ENCODE measurements around the gene BLTP1.

The BLTP1 gene

DNA sequence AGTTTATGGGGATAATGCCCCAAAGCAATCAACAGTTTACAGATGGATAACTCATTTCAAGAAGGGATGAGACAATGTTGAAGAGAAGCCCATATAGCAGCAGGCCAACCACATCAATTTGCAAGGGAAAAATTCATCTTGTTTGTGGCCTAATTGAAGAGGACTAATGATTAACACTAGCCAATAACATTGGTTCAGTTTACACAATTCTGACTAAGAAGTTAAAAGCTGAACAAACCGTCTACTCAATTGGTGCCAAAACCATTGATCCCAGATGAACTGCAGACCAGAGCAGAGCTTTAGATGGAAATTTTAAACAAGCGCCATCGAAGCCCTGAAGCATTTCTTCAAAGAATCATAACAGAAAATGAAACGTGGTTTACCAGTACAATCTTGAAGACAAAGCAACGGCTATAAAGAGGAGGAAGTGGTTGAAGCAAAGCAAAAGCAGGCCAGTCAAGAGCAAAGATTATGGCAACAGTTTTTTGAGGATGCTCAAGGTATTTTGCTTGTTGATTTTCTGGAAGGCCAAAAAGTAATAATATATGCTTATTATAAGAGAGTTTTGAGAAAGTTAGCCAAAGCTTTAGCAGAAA is 20.5 kb upstream of the BLTP1 start:
- H3K27me3 ChIP-seq (replicated peaks; ENCODE audit: control insufficient read depth, insufficient read depth, low read length): no peaks in the 10 kb centered on the region
- no peaks in the 10 kb centered on the region for H3K36me3 ChIP-seq (ENCODE audit: control insufficient read depth, insufficient read depth, low read length, severe bottlenecking)
- H3K4me3 ChIP-seq (ENCODE audit: low read length): no peak overlapping the region
- H3K4me1 ChIP-seq (ENCODE audit: control insufficient read depth, insufficient read depth, low read length): no peaks in the 10 kb centered on the region
- DNase-seq (ENCODE audit: low read depth): no peak
- H3K9me3 ChIP-seq (ENCODE audit: control insufficient read depth, low read length): no peaks in the 10 kb centered on the region
- no peak overlapping the region for H3K9ac ChIP-seq (ENCODE audit: low read length)

DNA sequence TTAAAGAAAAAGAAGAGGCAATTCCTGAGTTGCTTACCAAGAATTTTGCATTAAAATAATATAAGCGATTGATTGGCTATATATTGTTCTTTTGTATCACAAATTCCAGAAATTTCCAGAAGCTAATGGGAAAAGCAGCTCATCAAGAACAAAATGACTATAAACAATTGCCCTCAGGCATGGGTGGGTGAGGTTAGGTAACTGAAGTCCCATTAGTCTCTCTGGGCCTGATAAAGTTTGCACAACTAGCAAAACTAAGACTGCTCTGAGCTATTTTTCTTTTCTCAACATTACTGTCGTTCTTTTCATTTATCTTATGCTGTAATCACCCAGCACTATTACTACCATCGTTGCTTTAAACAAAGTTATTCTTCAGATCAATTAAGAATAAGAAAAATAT is 19.2 kb upstream of the BLTP1 start:
- Histone ChIP-seq H3K4me1 (ENCODE audit: control insufficient read depth, insufficient read depth, low read length) (no peaks in the 10 kb centered on the region), H3K36me3 (ENCODE audit: control insufficient read depth, insufficient read depth, low read length, severe bottlenecking) (no peaks in the 10 kb centered on the region), H3K9me3 (ENCODE audit: control insufficient read depth, low read length) (no peaks in the 10 kb centered on the region), H3K9ac (ENCODE audit: low read length) (no peak overlapping the region), H3K27me3 (replicated peaks; ENCODE audit: control insufficient read depth, insufficient read depth, low read length) (no peaks in the 10 kb centered on the region), H3K4me3 (ENCODE audit: low read length) (no peak overlapping the region)
- no peak for DNase-seq (ENCODE audit: low read depth)

DNA sequence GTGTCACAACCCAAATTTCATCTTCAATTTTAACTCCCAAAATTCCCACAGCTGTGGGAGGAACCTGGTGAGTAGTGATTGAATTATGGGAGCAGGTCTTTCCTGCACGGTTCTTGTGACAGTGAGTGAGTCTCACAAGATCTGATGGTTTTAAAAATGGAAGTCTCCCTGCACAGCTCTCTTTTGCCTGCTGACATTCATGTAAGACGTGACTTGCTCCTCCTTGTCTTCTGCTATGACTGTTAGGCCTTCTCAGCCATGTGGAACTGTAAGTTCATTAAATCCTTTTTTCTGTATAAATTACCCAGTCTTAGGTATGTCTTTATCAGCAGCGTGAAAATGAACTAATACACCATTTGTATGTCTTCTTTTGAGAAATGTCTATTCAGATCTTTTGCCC is 13.0 kb upstream of the BLTP1 start:
- H3K4me1 ChIP-seq (ENCODE audit: control insufficient read depth, insufficient read depth, low read length): no peaks in the 10 kb centered on the region

DNA sequence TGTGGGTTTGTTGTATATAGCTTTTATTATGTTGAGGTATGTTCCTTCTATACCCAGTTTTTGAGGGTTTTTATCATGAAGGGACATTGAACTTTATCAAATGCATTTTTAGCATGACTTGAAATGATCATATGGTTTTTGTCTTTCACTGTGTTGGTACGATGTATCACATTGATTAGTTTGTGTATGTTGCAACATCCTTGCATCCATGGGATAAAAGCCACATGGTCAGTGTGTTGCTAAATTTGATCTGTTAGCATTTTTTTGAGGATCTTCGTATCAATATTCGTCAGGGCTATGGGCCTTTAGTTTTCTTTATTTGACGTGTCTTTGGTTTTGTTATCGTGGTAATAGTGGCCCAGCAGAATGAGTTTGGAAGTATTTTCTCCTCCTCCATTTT is 11.3 kb upstream of the BLTP1 start:
- Histone ChIP-seq H3K9me3 (ENCODE audit: control insufficient read depth, low read length) (peaks cover 5% of the 10 kb centered on the region), H3K36me3 (ENCODE audit: control insufficient read depth, insufficient read depth, low read length, severe bottlenecking) (no peaks in the 10 kb centered on the region), H3K27me3 (replicated peaks; ENCODE audit: control insufficient read depth, insufficient read depth, low read length) (no peaks in the 10 kb centered on the region), H3K4me3 (ENCODE audit: low read length) (no peak overlapping the region), H3K9ac (ENCODE audit: low read length) (no peak overlapping the region), H3K4me1 (ENCODE audit: control insufficient read depth, insufficient read depth, low read length) (no peaks in the 10 kb centered on the region)
- DNase-seq (ENCODE audit: low read depth): no peak

More for the DNA sequence above, 13.0 kb upstream of the BLTP1 start:
- H3K9me3 ChIP-seq (ENCODE audit: control insufficient read depth, low read length): peaks cover 5% of the 10 kb centered on the region
- no peaks in the 10 kb centered on the region for H3K36me3 ChIP-seq (ENCODE audit: control insufficient read depth, insufficient read depth, low read length, severe bottlenecking)
- no peak overlapping the region for H3K9ac ChIP-seq (ENCODE audit: low read length)
- H3K27me3 ChIP-seq (replicated peaks; ENCODE audit: control insufficient read depth, insufficient read depth, low read length): no peaks in the 10 kb centered on the region
- no peak for DNase-seq (ENCODE audit: low read depth)
- no peak overlapping the region for H3K4me3 ChIP-seq (ENCODE audit: low read length)

DNA sequence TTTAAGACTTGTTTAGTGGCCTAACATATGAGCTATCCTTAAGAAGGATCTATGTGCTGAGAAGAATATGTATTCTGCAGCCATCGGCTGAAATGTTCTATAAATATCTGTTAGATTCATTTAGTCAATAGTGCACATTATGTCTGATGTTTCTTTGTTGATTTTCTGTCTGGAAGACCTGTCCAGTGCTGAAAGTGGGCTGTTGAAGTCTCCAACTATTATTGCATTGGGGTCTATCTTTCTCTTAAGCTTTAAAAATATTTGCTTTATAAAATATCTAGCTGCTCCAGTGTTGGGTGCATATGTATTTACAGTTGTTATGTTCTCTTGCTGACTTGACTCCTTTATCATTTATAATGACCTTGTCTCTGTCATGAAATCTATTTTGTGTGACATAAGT is 9.4 kb upstream of the BLTP1 start:
- Histone ChIP-seq H3K4me3 (ENCODE audit: low read length) (no peak overlapping the region), H3K4me1 (ENCODE audit: control insufficient read depth, insufficient read depth, low read length) (no peaks in the 10 kb centered on the region), H3K36me3 (ENCODE audit: control insufficient read depth, insufficient read depth, low read length, severe bottlenecking) (no peaks in the 10 kb centered on the region), H3K9ac (ENCODE audit: low read length) (no peak overlapping the region), H3K9me3 (ENCODE audit: control insufficient read depth, low read length) (peaks cover 5% of the 10 kb centered on the region), H3K27me3 (replicated peaks; ENCODE audit: control insufficient read depth, insufficient read depth, low read length) (no peaks in the 10 kb centered on the region)
- no peak for DNase-seq (ENCODE audit: low read depth)

DNA sequence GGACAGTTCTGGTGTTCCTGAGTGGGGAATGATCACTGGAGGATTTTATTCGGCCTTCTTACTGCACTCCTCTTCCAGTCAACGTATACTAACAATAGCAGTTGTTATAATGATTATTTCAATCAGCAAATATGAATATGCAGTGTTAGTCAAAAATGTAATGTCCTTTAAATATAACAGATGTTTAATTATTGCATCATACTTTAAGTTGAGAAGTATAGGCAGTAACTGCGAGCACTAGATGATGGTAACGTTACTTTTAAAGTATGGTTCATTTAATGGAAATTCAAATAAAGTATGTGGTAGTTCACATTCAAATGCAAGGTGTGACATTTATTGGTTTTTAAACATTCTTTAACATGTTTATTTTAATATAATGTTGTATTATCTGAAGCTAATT is 5.5 kb upstream of the BLTP1 start:
- Histone ChIP-seq H3K9ac (ENCODE audit: low read length) (no peak overlapping the region), H3K4me3 (ENCODE audit: low read length) (no peak overlapping the region), H3K36me3 (ENCODE audit: control insufficient read depth, insufficient read depth, low read length, severe bottlenecking) (no peaks in the 10 kb centered on the region), H3K4me1 (ENCODE audit: control insufficient read depth, insufficient read depth, low read length) (peaks cover 10% of the 10 kb centered on the region), H3K27me3 (replicated peaks; ENCODE audit: control insufficient read depth, insufficient read depth, low read length) (no peaks in the 10 kb centered on the region), H3K9me3 (ENCODE audit: control insufficient read depth, low read length) (no peaks in the 10 kb centered on the region)
- DNase-seq (ENCODE audit: low read depth): no peak

DNA sequence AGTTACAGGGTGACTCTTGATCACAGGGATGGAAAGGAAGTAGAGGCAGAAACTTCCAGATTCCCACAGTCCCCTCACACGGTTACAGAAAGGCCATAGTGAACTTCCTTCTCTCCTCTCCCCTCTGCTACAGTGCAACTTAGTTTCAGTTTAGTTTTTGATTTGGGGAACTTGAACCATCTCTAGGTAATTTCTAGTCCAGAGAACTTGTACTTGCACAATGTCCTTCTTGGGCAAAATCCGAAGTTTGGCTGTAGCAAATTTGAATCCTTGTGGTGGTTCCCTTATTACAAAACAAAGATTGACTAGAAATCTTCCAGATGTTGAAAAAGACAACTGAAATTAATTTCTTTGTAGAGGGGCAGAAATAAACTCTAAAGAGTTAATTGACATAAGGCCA is 1.2 kb upstream of the BLTP1 start:
- no peak for DNase-seq (ENCODE audit: low read depth)
- no peak overlapping the region for H3K9ac ChIP-seq (ENCODE audit: low read length)
- no peaks in the 10 kb centered on the region for H3K36me3 ChIP-seq (ENCODE audit: control insufficient read depth, insufficient read depth, low read length, severe bottlenecking)
- no peaks in the 10 kb centered on the region for H3K27me3 ChIP-seq (replicated peaks; ENCODE audit: control insufficient read depth, insufficient read depth, low read length)
- peaks cover 19% of the 10 kb centered on the region for H3K4me1 ChIP-seq (ENCODE audit: control insufficient read depth, insufficient read depth, low read length)
- no peaks in the 10 kb centered on the region for H3K9me3 ChIP-seq (ENCODE audit: control insufficient read depth, low read length)
- H3K4me3 ChIP-seq (ENCODE audit: low read length): peak overlapping the region; percentile 100

DNA sequence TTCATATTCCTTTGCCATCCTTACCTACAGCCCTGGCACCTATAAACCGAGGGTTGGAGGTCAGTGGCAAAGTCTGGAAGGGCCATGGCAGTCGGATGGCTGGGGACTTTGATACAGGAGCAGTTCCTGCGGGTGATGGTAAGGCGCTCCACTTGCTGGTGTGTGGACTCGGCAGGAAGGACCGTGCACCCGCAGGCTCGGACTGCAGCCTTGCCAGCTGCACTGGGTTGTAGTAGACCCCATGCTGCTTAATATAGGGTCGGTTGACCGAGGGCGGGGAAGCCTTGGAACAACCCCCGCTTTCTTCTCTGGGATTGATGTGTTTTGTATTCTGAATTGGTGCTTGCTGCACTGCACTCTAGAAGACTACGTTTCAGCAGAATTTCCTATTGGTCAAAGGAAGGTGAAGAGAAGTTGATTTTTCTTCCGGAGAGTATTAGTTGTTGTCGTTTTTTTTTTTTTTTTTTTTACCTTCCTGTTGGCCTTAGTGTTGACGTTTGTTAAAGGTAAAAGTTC is 638 bp downstream of the BLTP1 start:
- H3K27me3 ChIP-seq (replicated peaks; ENCODE audit: control insufficient read depth, insufficient read depth, low read length): no peaks in the 10 kb centered on the region
- no peaks in the 10 kb centered on the region for H3K9me3 ChIP-seq (ENCODE audit: control insufficient read depth, low read length)
- H3K4me1 ChIP-seq (ENCODE audit: control insufficient read depth, insufficient read depth, low read length): peaks cover 19% of the 10 kb centered on the region
- DNase-seq (ENCODE audit: low read depth): peak; percentile 60
- peaks cover 6% of the 10 kb centered on the region for H3K36me3 ChIP-seq (ENCODE audit: control insufficient read depth, insufficient read depth, low read length, severe bottlenecking)
- peak overlapping the region; percentile 100 for H3K4me3 ChIP-seq (ENCODE audit: low read length)
- peak overlapping the region; percentile 98 for H3K9ac ChIP-seq (ENCODE audit: low read length)

DNA sequence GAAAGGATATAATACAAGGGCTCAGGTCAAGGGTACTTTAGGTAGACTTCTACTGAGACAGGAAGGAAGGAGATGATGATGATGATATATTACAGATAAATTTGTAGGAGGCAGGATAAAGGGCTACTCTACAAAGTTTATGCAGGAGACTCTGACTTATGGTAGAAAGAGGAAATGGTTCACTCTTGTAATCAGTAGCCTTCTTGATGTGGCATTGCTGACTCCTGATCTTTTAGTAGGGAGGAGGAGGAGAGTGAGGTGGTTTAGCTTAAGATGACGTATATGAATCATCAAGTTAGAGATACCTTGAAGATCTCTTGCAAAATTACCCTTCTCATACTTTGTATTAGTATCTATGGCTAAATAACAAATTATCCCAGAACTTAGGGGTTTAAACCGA is 4.7 kb downstream of the BLTP1 start:
- Histone ChIP-seq H3K27me3 (replicated peaks; ENCODE audit: control insufficient read depth, insufficient read depth, low read length) (no peaks in the 10 kb centered on the region), H3K9me3 (ENCODE audit: control insufficient read depth, low read length) (no peaks in the 10 kb centered on the region), H3K36me3 (ENCODE audit: control insufficient read depth, insufficient read depth, low read length, severe bottlenecking) (peaks cover 6% of the 10 kb centered on the region), H3K9ac (ENCODE audit: low read length) (no peak overlapping the region), H3K4me3 (ENCODE audit: low read length) (no peak overlapping the region), H3K4me1 (ENCODE audit: control insufficient read depth, insufficient read depth, low read length) (peaks cover 9% of the 10 kb centered on the region)
- no peak for DNase-seq (ENCODE audit: low read depth)

DNA sequence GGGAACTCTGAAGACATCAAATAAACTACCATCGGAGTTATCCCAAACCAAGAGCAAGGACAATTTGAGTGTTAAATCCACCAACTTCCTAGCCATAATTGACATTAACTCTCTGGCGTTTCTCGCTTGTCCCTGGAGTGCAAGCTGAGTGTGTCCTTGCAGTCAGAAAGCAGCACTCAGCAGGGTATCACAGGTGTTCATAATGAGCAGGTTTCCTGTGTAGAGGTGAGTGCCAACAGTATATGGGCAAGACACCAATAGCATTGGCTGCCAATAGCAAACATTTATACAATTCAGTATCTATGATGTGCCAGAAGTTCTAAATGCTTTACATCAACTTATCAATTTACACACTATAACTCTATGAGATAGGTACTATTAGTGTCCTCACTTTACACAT is 11.2 kb downstream of the BLTP1 start:
- Histone ChIP-seq H3K4me3 (ENCODE audit: low read length) (no peak overlapping the region), H3K27me3 (replicated peaks; ENCODE audit: control insufficient read depth, insufficient read depth, low read length) (no peaks in the 10 kb centered on the region), H3K4me1 (ENCODE audit: control insufficient read depth, insufficient read depth, low read length) (no peaks in the 10 kb centered on the region), H3K9ac (ENCODE audit: low read length) (no peak overlapping the region), H3K9me3 (ENCODE audit: control insufficient read depth, low read length) (no peaks in the 10 kb centered on the region), H3K36me3 (ENCODE audit: control insufficient read depth, insufficient read depth, low read length, severe bottlenecking) (no peaks in the 10 kb centered on the region)
- no peak for DNase-seq (ENCODE audit: low read depth)

DNA sequence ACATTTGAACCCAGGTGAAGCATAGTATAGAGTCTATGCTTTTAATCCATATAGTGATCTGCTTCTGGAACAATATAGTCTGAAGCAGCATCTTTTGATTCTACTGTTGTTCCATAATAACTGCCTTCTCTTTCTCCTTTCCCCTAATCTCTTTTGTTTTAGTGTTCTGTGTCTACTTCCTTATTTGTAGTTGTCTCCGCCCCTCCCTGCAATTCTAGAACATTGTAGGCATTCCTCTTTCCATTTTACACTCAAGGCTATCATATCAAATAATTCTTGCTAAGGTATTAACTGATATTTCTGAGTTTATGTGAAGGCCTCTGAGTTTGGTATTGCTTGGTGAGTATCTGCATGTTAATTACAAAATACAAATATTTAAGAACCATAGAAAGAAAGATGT is 11.6 kb downstream of the BLTP1 start:
- Histone ChIP-seq H3K27me3 (replicated peaks; ENCODE audit: control insufficient read depth, insufficient read depth, low read length) (no peaks in the 10 kb centered on the region), H3K4me1 (ENCODE audit: control insufficient read depth, insufficient read depth, low read length) (no peaks in the 10 kb centered on the region), H3K9me3 (ENCODE audit: control insufficient read depth, low read length) (no peaks in the 10 kb centered on the region), H3K9ac (ENCODE audit: low read length) (no peak overlapping the region), H3K4me3 (ENCODE audit: low read length) (no peak overlapping the region), H3K36me3 (ENCODE audit: control insufficient read depth, insufficient read depth, low read length, severe bottlenecking) (no peaks in the 10 kb centered on the region)
- no peak for DNase-seq (ENCODE audit: low read depth)

DNA sequence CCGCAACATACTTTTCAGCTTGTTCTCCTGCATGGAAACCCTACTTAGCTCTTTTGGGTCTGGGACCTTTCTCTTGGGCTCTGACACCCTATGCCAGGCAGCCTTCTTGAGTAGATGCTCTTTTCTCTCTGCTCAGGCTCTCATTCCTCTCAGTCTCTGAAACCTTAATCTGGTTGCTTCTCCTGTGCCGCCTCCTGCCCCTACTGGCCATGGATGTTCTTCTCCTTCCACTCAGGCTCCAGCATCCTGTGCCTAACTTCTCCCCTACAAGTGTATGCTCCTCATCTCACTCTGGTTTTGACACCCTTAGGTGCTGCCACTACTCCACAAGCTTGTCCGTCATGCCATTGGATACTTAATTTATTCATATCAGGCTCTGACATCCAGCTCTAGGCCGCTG is 15.2 kb downstream of the BLTP1 start:
- DNase-seq (ENCODE audit: low read depth): no peak
- Histone ChIP-seq H3K9me3 (ENCODE audit: control insufficient read depth, low read length) (no peaks in the 10 kb centered on the region), H3K4me1 (ENCODE audit: control insufficient read depth, insufficient read depth, low read length) (no peaks in the 10 kb centered on the region), H3K36me3 (ENCODE audit: control insufficient read depth, insufficient read depth, low read length, severe bottlenecking) (no peaks in the 10 kb centered on the region), H3K4me3 (ENCODE audit: low read length) (no peak overlapping the region), H3K9ac (ENCODE audit: low read length) (no peak overlapping the region), H3K27me3 (replicated peaks; ENCODE audit: control insufficient read depth, insufficient read depth, low read length) (no peaks in the 10 kb centered on the region)
